Endothelial cell of umbilical vein (primary cell): ENCODE data around the gene NEMP2. TPM values are rescaled to one million over a fixed set of nuclear protein-coding genes. Genes with fewer than 3 reads are reported as not detected.

Experiments used
- BruUV-seq: library from RNA; stranded (reverse); fragments of 400-500 nt; replicated peaks from 2 replicates; lab custom pipeline; 2021; lab: Mats Ljungman, UMichigan
- CTCF ChIA-PET: fragments of 300-600, 350-600 bp; sonication (Branson Sonifier 250); formaldehyde crosslinking; loops from one replicate; lab custom pipeline; 2021; ENCODE audit warnings: antibody characterized with exemption, inconsistent platforms; lab: Charles Lee
- POLR2A ChIA-PET: fragments of 300-600, 350-600 bp; sonication (Branson Sonifier 250); formaldehyde crosslinking; loops from one replicate; lab custom pipeline; 2021; ENCODE audit warnings: antibody characterized with exemption, inconsistent platforms; lab: Charles Lee
- DNase-seq: peaks from one replicate; pipeline ENCODE4 v3.0.0-alpha.2; 2011; ENCODE audit warnings: low read depth, low spot score
- FAIRE-seq: peaks from 2 replicates; lab custom pipeline; 2011; peaks lifted over from hg19 to GRCh38; lab: Jason Lieb, UNC
- H2AFZ ChIP-seq: 2 replicates; pipeline ENCODE4 v1.6.0; 2012; ENCODE audit warnings: low read depth, low read length, control low read depth, inconsistent platforms
- H3K27ac ChIP-seq: 2 replicates; pipeline ENCODE4 v1.5.1; 2011; ENCODE audit warnings: low read depth, mild to moderate bottlenecking, control low read depth, low read length, moderate library complexity; ENCODE audit not compliant: insufficient read depth
- H3K27me3 ChIP-seq, 2 experiments: 2 replicates each; pipeline versions ENCODE4 v1.6.0 to v1.6.1; 2011; ENCODE audit warnings: low read length in 2 of 2, mixed read lengths in 1 of 2; ENCODE audit not compliant: control insufficient read depth in 2 of 2, insufficient read depth in 2 of 2
- H3K36me3 ChIP-seq, 2 experiments: 2 replicates in 1 of 2; 3 replicates in 1 of 2; pipeline ENCODE4 v1.5.1; 2011; ENCODE audit warnings: low read length in 2 of 2, mild to moderate bottlenecking in 1 of 2, moderate library complexity in 1 of 2; ENCODE audit not compliant: control insufficient read depth in 2 of 2, insufficient read depth in 2 of 2; ENCODE audit errors: extremely low read depth in 1 of 2
- H3K4me1 ChIP-seq: 3 replicates; pipeline ENCODE4 v1.5.1; 2011; ENCODE audit warnings: mild to moderate bottlenecking, low read length; ENCODE audit not compliant: control insufficient read depth, insufficient read depth; ENCODE audit errors: extremely low read depth
- H3K4me2 ChIP-seq: 2 replicates; pipeline ENCODE4 v1.6.1; 2011; ENCODE audit warnings: low read length, control low read depth, mixed read lengths; ENCODE audit not compliant: insufficient read depth
- H3K4me3 ChIP-seq, 3 experiments: fragments of 200-600 bp in 1 of 3; sonication (generic), shearing (Covaris generic) in 1 of 3; replicated peaks in 1 of 3; 2 replicates each; pipeline ENCODE4 v1.5.1; 2011 to 2016; ENCODE audit warnings: control low read depth in 3 of 3, low read length in 3 of 3, mild to moderate bottlenecking in 2 of 3, inconsistent platforms in 1 of 3, low read depth in 1 of 3, moderate library complexity in 1 of 3; ENCODE audit not compliant: insufficient read depth in 1 of 3
- H3K79me2 ChIP-seq: 2 replicates; pipeline ENCODE4 v1.6.0; 2012; ENCODE audit warnings: low read length, inconsistent platforms; ENCODE audit not compliant: control insufficient read depth, insufficient read depth
- H3K9ac ChIP-seq: replicated peaks from 2 replicates; pipeline ENCODE3; 2011; ENCODE audit warnings: low read length, control low read depth; ENCODE audit not compliant: insufficient read depth; ENCODE audit errors: extremely low read depth
- H3K9me1 ChIP-seq: replicated peaks from 3 replicates; pipeline ENCODE4 v1.6.0; 2011; ENCODE audit warnings: mild to moderate bottlenecking, low read length; ENCODE audit not compliant: control insufficient read depth, insufficient read depth; ENCODE audit errors: extremely low read depth
- H3K9me3 ChIP-seq: replicated peaks from 2 replicates; pipeline ENCODE4 v1.5.1; 2012; ENCODE audit warnings: low read length, inconsistent platforms; ENCODE audit not compliant: control insufficient read depth, insufficient read depth
- H4K20me1 ChIP-seq: replicated peaks from 2 replicates; pipeline ENCODE3; 2011; ENCODE audit warnings: mild to moderate bottlenecking, low read length; ENCODE audit not compliant: control insufficient read depth, insufficient read depth; ENCODE audit errors: extremely low read depth
- CTCF ChIP-seq, 2 donors: IDR thresholded peaks; 1 replicate in 1 of 2; 2 replicates in 1 of 2; pipeline ENCODE4 v1.5.1; 2011; ENCODE audit warnings: low read length in 2 of 2, mild to moderate bottlenecking in 2 of 2, moderate library complexity in 2 of 2, control low read depth in 1 of 2, inconsistent platforms in 1 of 2, low read depth in 1 of 2; ENCODE audit not compliant: insufficient read depth in 1 of 2; ENCODE audit errors: extremely low read depth in 1 of 2
- EZH2 ChIP-seq: IDR thresholded peaks from 2 replicates; pipeline ENCODE4 v1.6.1; 2012; ENCODE audit warnings: borderline replicate concordance, low read depth, mild to moderate bottlenecking, moderate library complexity, low read length, inconsistent platforms; ENCODE audit not compliant: severe bottlenecking
- FOS ChIP-seq: IDR thresholded peaks from 2 replicates; pipeline ENCODE4 v1.6.1; 2011; ENCODE audit warnings: mild to moderate bottlenecking, low read length, moderate library complexity, borderline replicate concordance; ENCODE audit not compliant: insufficient read depth
- GATA2 ChIP-seq: IDR thresholded peaks from 2 replicates; pipeline ENCODE4 v1.7.0; 2011; ENCODE audit warnings: low read depth, mild to moderate bottlenecking, moderate library complexity, mixed read lengths, low read length; ENCODE audit not compliant: insufficient read length, insufficient read depth
- JUN ChIP-seq: IDR thresholded peaks from 2 replicates; pipeline ENCODE4 v1.6.1; 2011; ENCODE audit warnings: borderline replicate concordance, low read depth; ENCODE audit not compliant: insufficient read length, insufficient read depth
- MAX ChIP-seq: IDR thresholded peaks from 2 replicates; pipeline ENCODE4 v1.6.1; 2011; ENCODE audit not compliant: insufficient read depth, insufficient read length
- MYC ChIP-seq: IDR thresholded peaks from one replicate; pipeline ENCODE4 v1.6.1; 2011; ENCODE audit warnings: mild to moderate bottlenecking, low read depth, low read length
- POLR2A ChIP-seq: IDR thresholded peaks from 2 replicates; pipeline ENCODE4 v1.6.1; 2012; ENCODE audit warnings: low read depth, mild to moderate bottlenecking, control low read depth, low read length
- POLR2AphosphoS5 ChIP-seq: IDR thresholded peaks from 2 replicates; pipeline ENCODE4 v1.6.1; 2012; ENCODE audit warnings: low read depth, mild to moderate bottlenecking, control low read depth, low read length, moderate library complexity; ENCODE audit not compliant: insufficient read depth
- dilution Hi-C: fragments of 300-500 bp; cut with MboI; formaldehyde crosslinking; loops from one replicate; pipeline ENCODE4 v1.15.0; 2019; ENCODE audit warnings: low sequenced_read_pairs; ENCODE audit not compliant: extremely low pct_ligation_motif_present
- intact Hi-C: fragments of 100-400 bp; cut with micrococcal nuclease; formaldehyde crosslinking; loops from one replicate; pipeline ENCODE4 v1.10.0; 2022
- polyA plus RNA-seq, 4 experiments: library from polyadenylated mRNA; depleted of rRNA in 3 of 4; stranded (reverse) in 3 of 4; unstranded in 1 of 4; fragments of >200 nt; gene quantifications; 2 replicates each; pipeline versions ENCODE4 v1.2.1 to v1.2.3, GENCODE V29; 2011 to 2012; ENCODE audit warnings: missing spikeins in 1 of 4
- total RNA-seq: library from RNA; stranded (reverse); gene quantifications from 2 replicates; pipeline ENCODE4 v1.2.3, GENCODE V29; 2021

NEMP2 gene
- total and polyA plus RNA-seq, 2 donors (not counting 3 experiments of a cell fraction or from before 2014, with no cell fraction given), result 3.1 to 8.4 TPM

GRCh38 chr2:190537765-190538164, 3.2 kb upstream of the NEMP2 start:
- peaks cover 2% of the 10 kb centered on the region for H3K9me3 ChIP-seq
- peaks cover 5% of the 10 kb centered on the region for H3K4me1 ChIP-seq
- H2AFZ ChIP-seq, result no peak overlapping the region
- no peaks in the 10 kb centered on the region for H4K20me1 ChIP-seq
- BruUV-seq, result no TSS peak
- TF ChIP-seq EZH2, result no peak
- no peaks in the 10 kb centered on the region for H3K36me3 ChIP-seq
- intact Hi-C loops (no loop called here), dilution Hi-C loops (no loop called here)
- H3K9me1 ChIP-seq, result no peaks in the 10 kb centered on the region
- no peaks in the 10 kb centered on the region for H3K27me3 ChIP-seq
- no peak overlapping the region for H3K9ac ChIP-seq
- FAIRE-seq, result no peak
- no peak for DNase-seq
- POLR2A ChIA-PET, result no interaction called here
- H3K27ac ChIP-seq, result no peak overlapping the region
- no peak overlapping the region for H3K4me2 ChIP-seq
- CTCF ChIA-PET, result interaction anchor here (0.6 to 1.2 kb wide), 2 partner anchors 24 to 511 kb away, joined by 3 to 6 read pairs; no protein-coding TSS in a partner anchor
- no peak overlapping the region for H3K4me3 ChIP-seq
- H3K79me2 ChIP-seq, result no peaks in the 10 kb centered on the region

GRCh38 chr2:190535586-190535985, 1.1 kb upstream of the NEMP2 start:
- H2AFZ ChIP-seq, result no peak overlapping the region
- intact Hi-C loops (no loop called here), dilution Hi-C loops (no loop called here)
- H3K9me3 ChIP-seq, result peaks cover 2% of the 10 kb centered on the region
- peak overlapping the region; percentile 99 for H3K4me2 ChIP-seq
- CTCF ChIA-PET, result no interaction called here
- FAIRE-seq (no peak), DNase-seq (no peak)
- TF ChIP-seq CTCF (IDR thresholded peaks at IDR 0.05; ENCODE audit: extremely low read depth in 1 of 2, insufficient read depth in 1 of 2, low read depth in 1 of 2, low read length in 2 of 2) (no peak), POLR2A (no peak), GATA2 (no peak), JUN (no peak), EZH2 (no peak), MYC (no peak), MAX (no peak), FOS (no peak), POLR2AphosphoS5 (no peak)
- no peaks in the 10 kb centered on the region for H3K79me2 ChIP-seq
- H3K4me1 ChIP-seq, result peaks cover 9% of the 10 kb centered on the region
- POLR2A ChIA-PET, result no interaction called here
- no peaks in the 10 kb centered on the region for H3K27me3 ChIP-seq
- no peaks in the 10 kb centered on the region for H3K9me1 ChIP-seq
- peak overlapping the region; percentile 81 for H3K9ac ChIP-seq
- peak overlapping the region in 1 of 3 experiments; percentile 66 for H3K4me3 ChIP-seq
- H3K36me3 ChIP-seq, result no peaks in the 10 kb centered on the region
- H3K27ac ChIP-seq, result no peak overlapping the region
- no TSS peak for BruUV-seq
- H4K20me1 ChIP-seq, result no peaks in the 10 kb centered on the region
